Astrocyte of the spinal cord (primary cell): ENCODE data around the gene VWF.
A peak's percentile ranks its signal among the peaks of the same experiment; 100 is the strongest.

ENCODE experiments used
- DNase-seq: peaks from one replicate; pipeline ENCODE4 v3.0.0; 2011; ENCODE audit warnings: low read depth, low spot score
- H3K4me3 ChIP-seq: 2 replicates; pipeline ENCODE4 v1.5.1; 2011; ENCODE audit warnings: low read depth, mild to moderate bottlenecking, low read length, moderate library complexity
- CTCF ChIP-seq: IDR thresholded peaks from 2 replicates; pipeline ENCODE4 v1.5.1; 2012; ENCODE audit warnings: low read depth, mild to moderate bottlenecking, low read length, inconsistent platforms
- in situ Hi-C: cut with HindIII; loops from 2 replicates; pipeline ENCODE4 v1.10.0; 2017; ENCODE audit warnings: low sequenced_read_pairs

Gene VWF

GRCh38 chr12:6077692-6078083 is 46.8 kb downstream of the VWF start:
- no peak for DNase-seq
- no peak overlapping the region for H3K4me3 ChIP-seq
- no peak for TF ChIP-seq CTCF
- in situ Hi-C loops, result no loop called here

- no peak for DNase-seq
- in situ Hi-C loops, result no loop called here
- H3K4me3 ChIP-seq, result no peak overlapping the region
- no peak for TF ChIP-seq CTCF
These were observed 47.4 kb downstream of the VWF start for GRCh38 chr12:6076776-6077691.

GRCh38 chr12:6076346-6076745 is 48.1 kb downstream of the VWF start:
- no peak for DNase-seq
- in situ Hi-C loops, result no loop called here
- no peak overlapping the region for H3K4me3 ChIP-seq
- TF ChIP-seq CTCF, result no peak

- no peak overlapping the region for H3K4me3 ChIP-seq
- no peak for DNase-seq
- TF ChIP-seq CTCF, result no peak
- in situ Hi-C loops, result no loop called here
These were observed 49.4 kb downstream of the VWF start for GRCh38 chr12:6074979-6075585.

- in situ Hi-C loops, result no loop called here
- no peak for TF ChIP-seq CTCF
- H3K4me3 ChIP-seq, result no peak overlapping the region
- peak; percentile 22 for DNase-seq
These were observed 50.0 kb downstream of the VWF start for GRCh38 chr12:6074427-6074826.

- in situ Hi-C loops, result no loop called here
- DNase-seq, result no peak
- H3K4me3 ChIP-seq, result no peak overlapping the region
- no peak for TF ChIP-seq CTCF
These were observed 51.0 kb downstream of the VWF start for GRCh38 chr12:6073426-6073825.
